Measurements from ENCODE around the gene CEP83.
A peak's percentile ranks its signal among the peaks of the same experiment; 100 is the strongest.
"Not testable (repeated sequence)": the region's sequence is repeated elsewhere in the genome, so short reads cannot be mapped to it uniquely, and the experiment has no call there.

CEP83 gene

DNA sequence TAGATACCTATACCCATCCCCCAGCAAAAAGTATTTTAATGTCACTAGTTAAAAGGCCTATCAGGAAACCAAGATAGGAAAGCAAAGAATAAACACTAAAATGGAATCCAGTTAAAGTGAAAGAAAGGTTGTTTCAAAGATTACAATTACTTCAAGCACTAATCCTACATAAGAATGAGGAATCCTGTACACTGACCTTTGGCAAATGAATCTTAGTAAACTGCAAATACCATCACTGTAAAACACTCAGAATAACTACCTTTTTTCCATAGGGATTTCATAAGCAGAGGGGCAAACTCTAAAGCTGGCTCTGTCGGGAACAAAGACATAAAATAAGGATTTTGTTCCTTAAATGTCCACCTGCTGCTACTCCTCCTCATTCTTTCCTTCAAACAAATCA lies 25.9 kb downstream of the CEP83 start:
- DNase-seq, result no peak

GRCh38 chr12:94430304-94430703 lies 29.4 kb downstream of the CEP83 start:
- DNase-seq, result no peak

- no peak for DNase-seq
These were observed 30.0 kb downstream of the CEP83 start for GRCh38 chr12:94429633-94430032.

DNA sequence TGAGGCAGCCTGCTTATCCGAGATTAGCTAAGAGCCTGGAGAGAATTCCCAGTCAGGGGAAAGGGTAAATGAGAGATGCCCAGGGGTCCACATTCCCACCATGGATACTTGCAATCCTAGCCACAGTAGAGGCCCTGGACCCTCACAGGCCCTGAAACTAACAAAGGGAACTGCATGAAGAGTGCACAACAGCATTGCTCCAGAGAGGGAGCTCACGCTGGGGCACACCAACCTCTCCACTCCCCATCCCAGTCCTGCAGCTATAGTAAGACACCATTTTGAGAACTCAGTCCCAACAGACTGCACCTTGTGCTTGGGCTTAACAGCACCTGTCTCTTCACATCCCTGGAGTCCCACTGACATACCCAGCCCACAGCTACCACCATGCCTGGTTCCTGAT lies 30.5 kb downstream of the CEP83 start:
- no peak for DNase-seq

DNA sequence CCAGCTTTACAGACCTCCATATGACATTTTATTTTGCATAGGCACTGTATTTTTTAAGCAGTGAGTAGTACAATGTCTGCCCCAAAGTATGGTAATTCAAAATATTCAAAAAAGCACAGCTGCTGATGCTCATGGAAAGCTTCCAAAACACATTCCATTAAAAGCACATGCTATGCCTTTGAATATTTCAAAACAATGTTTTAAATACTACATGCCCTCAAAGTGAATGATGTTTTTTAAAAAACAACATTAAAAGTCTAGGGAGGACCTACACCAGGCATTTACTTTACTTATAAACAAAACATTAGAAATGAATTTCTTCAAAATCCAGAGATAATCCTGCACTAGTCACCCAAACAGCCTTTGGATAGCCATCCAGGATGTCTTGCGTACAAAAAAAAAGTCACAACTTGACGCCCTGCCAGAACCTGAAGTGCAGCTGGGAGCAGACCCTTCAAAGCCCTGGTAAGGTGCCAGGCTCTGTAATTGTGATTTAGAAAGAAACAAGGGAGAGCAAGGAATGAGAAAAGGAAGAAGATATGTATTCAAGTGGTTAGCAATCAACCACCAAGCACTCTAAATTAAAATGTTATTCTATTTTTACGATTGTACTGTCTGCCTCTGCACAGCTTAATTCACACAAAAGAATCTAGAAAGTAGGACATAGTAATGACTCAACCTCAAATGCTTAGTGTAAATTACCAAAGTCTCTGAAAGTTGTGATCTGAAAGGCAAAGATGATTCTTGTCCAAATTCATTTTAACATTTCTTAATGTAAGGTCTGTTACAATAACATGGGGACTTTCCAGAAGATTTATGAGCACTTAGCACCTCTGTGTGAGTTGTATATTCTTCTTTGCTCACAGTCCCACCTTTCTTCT lies 31.9 kb downstream of the CEP83 start:
- peak; percentile 5 for DNase-seq

- DNase-seq, result no peak
These were observed 33.6 kb downstream of the CEP83 start for GRCh38 chr12:94426049-94426448.

DNA sequence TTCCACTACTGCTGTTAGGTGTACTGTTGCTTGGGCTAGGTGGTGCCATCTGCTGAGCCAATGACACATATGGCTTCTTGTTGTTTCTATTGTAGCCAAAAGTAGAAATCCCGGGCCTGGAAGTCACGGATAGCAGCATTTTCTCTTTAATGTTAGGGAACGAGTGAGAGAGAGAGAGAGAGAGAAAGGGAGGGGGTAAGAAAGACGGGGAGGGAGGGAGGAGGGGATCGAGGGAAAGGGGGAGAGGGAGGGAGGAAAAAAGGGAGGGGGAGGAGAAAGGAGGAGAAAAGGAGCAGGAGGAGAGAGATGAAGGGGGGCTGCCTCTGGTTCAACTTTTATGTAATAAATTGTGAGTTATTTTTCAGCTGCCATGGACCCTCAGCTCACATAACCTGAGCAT lies 34.8 kb downstream of the CEP83 start:
- not testable (repeated sequence) for DNase-seq

DNA sequence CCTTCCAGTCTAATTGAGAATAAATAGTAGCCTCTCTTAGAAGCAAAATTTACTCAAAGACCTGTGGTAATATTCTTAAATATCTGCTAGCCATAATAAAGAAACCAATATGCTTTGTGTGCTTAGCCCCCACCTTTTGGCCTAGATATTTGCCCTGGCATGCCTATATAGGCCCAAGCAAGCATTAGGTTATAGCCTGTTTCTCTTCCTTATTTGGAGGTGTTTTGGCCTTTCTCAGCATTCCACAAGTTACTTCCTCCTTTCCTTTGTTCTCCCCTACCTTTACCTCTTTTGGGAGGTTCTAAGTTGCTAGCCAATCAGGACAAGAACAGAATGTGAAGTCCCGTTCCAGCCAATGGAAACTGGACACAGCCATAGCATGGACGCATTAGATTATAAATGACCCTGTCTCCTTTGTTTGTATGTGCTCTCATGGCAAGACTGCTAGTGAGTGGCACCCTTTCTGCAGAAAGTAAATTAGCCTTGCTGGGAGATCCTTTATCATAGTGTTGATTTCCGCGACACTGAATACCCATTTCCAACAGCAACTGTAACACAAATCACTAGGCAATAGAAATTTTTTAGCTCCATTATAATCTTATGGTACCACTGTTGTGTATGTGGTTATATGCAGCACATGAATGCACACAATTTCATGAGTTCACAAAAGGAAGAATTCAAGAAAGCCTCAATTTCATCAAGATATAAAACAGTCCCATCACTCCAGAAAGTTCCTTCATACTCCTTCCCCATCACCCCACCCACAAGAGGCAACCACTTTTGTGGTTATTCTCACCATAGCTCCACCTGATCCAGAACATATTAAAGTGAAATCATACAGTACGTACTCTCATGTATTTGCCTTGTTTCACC lies 37.6 kb downstream of the CEP83 start:
- DNase-seq, result no peak

DNA sequence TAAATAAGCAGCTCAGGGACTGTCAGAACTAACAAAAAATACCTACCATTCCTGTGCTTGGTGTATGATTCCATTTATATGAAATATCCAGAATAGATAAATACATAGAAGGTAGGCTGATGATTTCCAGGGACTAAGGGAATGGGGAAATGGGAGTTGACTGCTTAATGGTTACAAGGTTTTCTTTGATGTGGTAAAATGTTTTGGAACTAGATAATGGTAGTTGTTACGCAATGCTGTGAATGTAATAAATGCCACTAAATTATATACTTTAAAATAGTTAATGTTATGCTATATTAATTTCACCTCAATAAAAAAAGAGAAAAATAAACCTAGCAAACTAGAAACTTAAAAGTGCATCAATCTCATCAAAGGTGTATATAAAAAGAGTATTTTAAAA lies 41.1 kb downstream of the CEP83 start:
- DNase-seq, result no peak

DNA sequence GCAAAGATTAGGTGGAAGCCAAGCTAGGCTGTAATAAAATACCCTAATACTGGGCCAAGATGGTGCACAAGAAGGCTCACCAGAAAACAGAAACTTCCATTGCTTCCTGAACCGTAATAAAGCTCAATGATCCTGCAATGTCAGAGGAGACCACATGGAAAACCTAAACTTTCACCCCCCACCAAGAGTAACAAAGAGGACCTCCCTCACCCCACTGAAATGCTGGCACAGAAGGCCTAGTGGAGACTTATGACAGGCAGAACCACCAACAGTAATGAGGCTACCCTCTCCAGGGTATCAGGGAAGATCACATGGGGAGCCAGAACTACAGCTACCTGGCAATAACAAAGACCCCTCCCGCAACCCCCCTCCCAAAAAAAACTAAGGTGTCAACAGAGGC lies 43.1 kb downstream of the CEP83 start:
- DNase-seq, result no peak

GRCh38 chr12:94415066-94415465 lies 44.6 kb downstream of the CEP83 start:
- DNase-seq, result no peak

DNA sequence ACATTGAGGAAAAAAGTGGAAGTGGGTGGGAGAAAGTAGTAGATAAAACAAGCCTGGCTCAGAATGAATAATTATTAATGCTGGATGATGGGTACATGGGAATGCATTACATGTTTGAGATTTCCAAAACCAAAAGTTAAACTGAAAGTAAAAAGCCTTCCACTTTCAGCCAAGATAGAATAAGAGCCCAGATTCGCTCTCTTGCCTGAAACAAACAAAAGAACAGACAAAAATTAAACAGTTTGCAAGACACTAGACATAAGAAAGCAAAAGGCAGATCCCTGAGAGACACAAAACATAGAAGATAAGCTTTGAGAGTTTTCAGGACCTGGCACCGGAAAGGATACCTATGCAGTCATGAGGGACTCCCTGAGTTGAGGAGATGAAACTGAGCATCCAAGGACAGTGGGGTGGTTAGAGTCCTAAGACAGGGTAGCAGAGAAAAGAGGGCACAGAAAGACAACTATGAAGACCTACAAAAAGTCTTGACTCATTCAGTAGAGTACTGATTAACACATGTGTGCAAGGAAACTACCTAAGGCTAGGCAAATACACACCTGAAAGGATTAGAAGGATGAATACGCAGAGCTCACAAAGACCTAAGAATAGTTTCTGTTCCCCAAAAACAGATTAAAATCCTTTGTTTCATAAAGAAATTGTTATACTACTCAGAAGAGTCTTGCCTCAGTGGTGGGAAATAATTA lies 54.1 kb downstream of the CEP83 start:
- no peak for DNase-seq

GRCh38 chr12:94404854-94405253 lies 54.8 kb downstream of the CEP83 start:
- DNase-seq, result no peak

DNA sequence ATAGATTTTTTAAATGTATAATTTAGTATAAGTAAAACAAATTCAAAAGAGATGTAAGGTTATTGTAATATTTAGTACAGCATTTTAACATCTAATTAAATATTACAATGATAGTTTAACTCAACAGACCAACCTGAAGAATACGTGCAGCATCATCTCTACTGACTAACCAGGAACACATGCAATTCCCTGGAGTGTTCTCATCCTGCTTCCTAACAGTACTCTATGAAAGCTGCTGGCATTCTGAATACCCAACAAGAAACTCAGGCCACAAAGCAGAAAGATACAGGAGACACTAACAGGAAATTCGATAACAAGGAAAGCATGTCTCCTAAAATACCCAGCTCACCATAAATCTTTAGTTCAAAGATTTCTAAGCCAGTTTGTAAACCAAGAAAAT lies 58.3 kb downstream of the CEP83 start:
- DNase-seq, result no peak

DNA sequence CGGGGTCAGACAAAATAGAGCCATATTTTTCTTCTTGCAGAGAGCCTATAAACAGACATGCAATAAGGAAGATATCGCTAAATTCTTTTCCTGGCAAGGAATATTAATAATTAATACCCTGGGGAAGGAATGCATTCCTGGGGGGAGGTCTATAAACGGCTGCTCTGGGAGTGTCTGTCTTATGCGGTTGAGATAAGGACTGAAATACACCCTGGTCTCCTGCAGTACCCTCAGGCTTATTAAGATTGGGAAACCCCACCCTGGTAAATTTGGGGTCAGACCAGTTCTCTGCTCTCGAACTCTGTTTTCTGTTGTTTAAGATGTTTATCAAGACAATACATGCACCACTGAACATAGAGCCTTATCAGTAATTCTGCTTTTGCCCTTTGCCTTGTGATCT lies 61.0 kb downstream of the CEP83 start:
- not testable (repeated sequence) for DNase-seq

- no peak for DNase-seq
These were observed 62.3 kb downstream of the CEP83 start for GRCh38 chr12:94397401-94397800.

GRCh38 chr12:94396014-94396413 lies 63.7 kb downstream of the CEP83 start:
- not testable (repeated sequence) for DNase-seq

DNA sequence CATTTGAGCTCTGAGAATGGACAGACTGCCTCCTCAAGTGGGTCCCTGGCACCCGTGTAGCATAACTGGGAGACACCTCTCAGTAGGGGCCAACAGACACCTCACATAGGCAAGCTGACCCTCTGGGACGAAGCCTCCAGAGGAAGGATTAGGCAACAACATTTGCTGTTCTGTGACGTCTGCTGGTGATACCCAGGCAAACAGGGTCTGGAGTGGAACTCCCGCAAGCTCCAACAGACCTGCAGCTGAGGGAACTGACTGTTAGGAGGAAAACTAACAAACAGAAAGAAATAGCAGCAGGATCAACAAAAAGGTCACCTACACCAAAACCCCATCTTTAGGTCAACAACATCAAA lies 69.6 kb downstream of the CEP83 start:
- no peak for DNase-seq

DNA sequence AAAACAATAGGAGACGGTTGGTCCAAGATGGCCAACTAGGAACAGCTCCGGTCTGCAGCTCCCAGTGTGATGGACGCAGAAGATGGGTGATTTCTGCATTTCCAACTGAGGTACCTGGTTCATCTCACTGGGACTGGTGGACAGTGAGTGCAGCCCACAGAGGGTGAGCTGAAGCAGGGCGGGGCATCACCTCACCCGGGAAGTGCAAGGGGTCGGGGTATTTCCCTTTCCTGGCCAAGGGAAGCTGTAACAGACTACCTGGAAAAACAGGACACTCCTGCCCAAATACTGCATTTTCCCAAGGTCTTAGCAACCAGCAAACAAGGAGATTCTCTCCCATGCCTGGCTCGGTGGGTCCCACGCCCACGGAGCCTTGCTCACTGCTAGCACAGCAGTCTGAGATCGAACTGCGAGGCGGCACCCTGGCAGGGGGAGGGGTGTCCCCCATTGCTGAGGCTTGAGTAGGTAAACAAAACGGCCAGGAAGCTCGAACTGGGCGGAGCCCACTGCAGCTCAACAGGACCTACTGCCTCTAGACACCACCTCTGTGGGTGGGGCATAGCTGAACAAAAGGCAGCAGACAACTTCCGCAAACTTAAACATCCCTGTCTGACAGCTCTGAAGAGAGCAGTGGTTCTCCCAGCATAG lies 70.1 kb downstream of the CEP83 start:
- DNase-seq, result not testable (repeated sequence)

DNA sequence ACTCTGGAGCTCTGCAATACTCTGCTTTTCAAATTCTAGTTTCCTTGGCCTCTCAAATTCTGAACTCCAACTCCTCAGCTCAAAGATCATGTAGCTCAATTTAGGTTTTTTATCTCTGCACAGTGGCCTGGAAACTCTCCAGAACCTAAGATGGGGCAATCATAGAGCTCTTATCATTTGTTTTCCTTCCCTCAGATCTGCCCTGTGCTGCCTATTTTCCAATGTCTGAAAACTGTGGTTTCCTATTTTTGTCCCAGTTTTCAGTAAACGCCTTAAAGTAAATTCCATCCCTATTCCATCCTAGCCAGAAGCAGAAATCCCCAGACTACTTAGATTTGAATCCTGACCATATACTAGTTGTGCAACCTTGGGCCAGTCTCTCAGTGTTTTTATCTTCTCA lies 73.2 kb downstream of the CEP83 start:
- no peak for DNase-seq

DNA sequence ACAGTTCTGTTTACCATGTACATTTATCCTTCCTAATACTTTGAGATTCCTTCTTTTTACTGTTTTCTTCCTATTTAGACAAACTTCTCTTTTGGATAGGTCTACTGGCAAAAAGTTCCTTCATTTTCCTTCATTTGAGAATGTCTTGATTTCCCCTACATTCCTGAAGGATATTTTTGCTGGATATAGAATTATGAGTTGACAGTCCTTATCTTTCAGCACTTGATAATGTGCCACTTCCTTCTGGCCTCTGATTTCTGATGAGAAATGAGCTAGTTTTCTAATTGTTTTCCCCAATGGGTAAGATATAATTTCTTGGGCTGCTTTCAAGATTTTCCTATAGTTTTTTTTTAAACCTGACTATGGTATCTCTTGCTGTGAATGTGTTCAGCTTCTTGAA lies 75.6 kb downstream of the CEP83 start:
- no peak for DNase-seq

DNA sequence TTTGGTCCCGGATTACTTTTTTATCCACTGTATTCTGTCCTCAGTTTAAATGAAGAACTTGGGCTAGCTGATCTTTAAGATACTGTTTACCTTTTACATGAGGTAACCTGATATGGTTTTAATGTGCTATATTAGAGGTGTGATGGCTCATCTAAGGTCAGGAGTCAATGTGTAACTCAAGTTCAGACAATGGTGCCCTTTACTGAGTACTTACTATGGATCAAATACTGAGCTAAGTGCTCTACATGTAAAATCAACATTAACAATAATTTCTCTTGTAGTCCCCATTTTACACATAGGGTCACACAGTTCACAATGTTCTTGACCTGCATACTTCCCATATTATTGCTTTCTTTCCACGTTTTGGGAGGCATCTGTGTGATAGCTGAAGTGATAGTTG lies 79.2 kb downstream of the CEP83 start:
- no peak for DNase-seq

All from stimulated activated CD4-positive, alpha-beta T cell treated with anti-CD3 and anti-CD28 coated beads, Interleukin-4, amount 100 ng/mL, for 24 hours (primary cell).